PC-9 (cell line): Measurements from ENCODE around the gene IQSEC1. TPM values are rescaled to one million over a fixed set of nuclear protein-coding genes. Genes with fewer than 3 reads are reported as not detected.

Experiments used
- BruUV-seq: library from RNA; stranded (reverse); fragments of 400-500 nt; replicated peaks from 2 replicates; lab custom pipeline; 2021; lab: Mats Ljungman, UMichigan
- CTCF ChIA-PET: fragments of 300-600 bp; sonication (Branson Sonifier 250); formaldehyde crosslinking; loops from one replicate; lab custom pipeline; 2022; ENCODE audit warnings: antibody characterized with exemption; lab: Charles Lee
- POLR2A ChIA-PET: fragments of 300-600 bp; sonication (Branson Sonifier 250); formaldehyde crosslinking; loops from one replicate; lab custom pipeline; 2022; ENCODE audit warnings: antibody characterized with exemption; ENCODE audit not compliant: unreplicated experiment; lab: Charles Lee
- DNase-seq, 2 experiments: peaks; one replicate each; pipeline versions ENCODE4 v3.0.0 to v3.0.0-alpha.2; 2015 to 2022; ENCODE audit warnings: mixed read lengths in 1 of 2
- H2AFZ ChIP-seq: fragments of 200-600 bp; sonication (generic); 2 replicates; pipeline ENCODE4 v1.8.1; 2017; ENCODE audit warnings: antibody characterized with exemption
- H3F3A ChIP-seq: fragments of 200-600 bp; sonication (generic); 2 replicates; pipeline ENCODE4 v1.8.1; 2017; ENCODE audit warnings: antibody characterized with exemption, mild to moderate bottlenecking, low read depth; ENCODE audit not compliant: insufficient read depth
- H3K27ac ChIP-seq: fragments of 200-600 bp; sonication (generic); 2 replicates; pipeline ENCODE4 v1.6.1; 2016; ENCODE audit warnings: mixed run types
- H3K27me3 ChIP-seq: fragments of 200-600 bp; sonication (generic); 2 replicates; pipeline ENCODE4 v1.6.1; 2016; ENCODE audit warnings: low read depth, mixed run types; ENCODE audit not compliant: insufficient read depth
- H3K36me3 ChIP-seq: fragments of 200-600 bp; sonication (generic); 2 replicates; pipeline ENCODE4 v1.6.1; 2016; ENCODE audit warnings: low read depth, mixed run types
- H3K4me1 ChIP-seq: fragments of 200-600 bp; sonication (generic); replicated peaks from 2 replicates; pipeline ENCODE4 v1.6.1; 2016; ENCODE audit warnings: mixed run types; ENCODE audit not compliant: insufficient read depth
- H3K4me2 ChIP-seq: fragments of 200-600 bp; sonication (generic); 2 replicates; pipeline ENCODE4 v1.6.1; 2017; ENCODE audit warnings: mixed run types
- H3K4me3 ChIP-seq: fragments of 200-600 bp; sonication (generic); 2 replicates; pipeline ENCODE4 v1.6.1; 2016; ENCODE audit warnings: mixed run types
- H3K79me2 ChIP-seq: fragments of 200-600 bp; sonication (generic); 2 replicates; pipeline ENCODE4 v1.6.1; 2017; ENCODE audit warnings: low read depth, mixed run types
- H3K9me2 ChIP-seq: fragments of 200-600 bp; sonication (generic); 2 replicates; pipeline ENCODE4 v1.8.1; 2017; ENCODE audit warnings: mild to moderate bottlenecking; ENCODE audit not compliant: insufficient read depth
- H3K9me3 ChIP-seq: fragments of 200-600 bp; sonication (generic); 2 replicates; pipeline ENCODE4 v1.8.1; 2016; ENCODE audit warnings: low read depth; ENCODE audit not compliant: insufficient read depth
- H4K20me1 ChIP-seq: fragments of 200-600 bp; sonication (generic); 2 replicates; pipeline ENCODE4 v1.8.1; 2017; ENCODE audit not compliant: insufficient read depth
- EZH2 ChIP-seq: fragments of 200-600 bp; sonication (generic); IDR thresholded peaks from 2 replicates; pipeline ENCODE4 v1.8.0; 2017; ENCODE audit warnings: antibody characterized with exemption, low read depth
- intact Hi-C: fragments of 100-400 bp; cut with micrococcal nuclease; formaldehyde crosslinking; loops from one replicate; pipeline ENCODE4 v1.10.0; 2022; ENCODE audit not compliant: unreplicated experiment
- total RNA-seq: library from RNA; stranded (reverse); gene quantifications from 2 replicates; pipeline ENCODE4 v1.2.3, GENCODE V29; 2021
- TF ChIP-seq, protein P1 (sequence below): fragments of 200-600 bp; sonication (generic); conservative IDR thresholded peaks from 2 replicates; pipeline ENCODE4 v1.6.1; 2017; ENCODE audit warnings: mixed run types, antibody characterized with exemption, mild to moderate bottlenecking, moderate library complexity

Gene IQSEC1
- total RNA-seq, 1 experiment from 2014 or later: 30.7 TPM

DNA sequence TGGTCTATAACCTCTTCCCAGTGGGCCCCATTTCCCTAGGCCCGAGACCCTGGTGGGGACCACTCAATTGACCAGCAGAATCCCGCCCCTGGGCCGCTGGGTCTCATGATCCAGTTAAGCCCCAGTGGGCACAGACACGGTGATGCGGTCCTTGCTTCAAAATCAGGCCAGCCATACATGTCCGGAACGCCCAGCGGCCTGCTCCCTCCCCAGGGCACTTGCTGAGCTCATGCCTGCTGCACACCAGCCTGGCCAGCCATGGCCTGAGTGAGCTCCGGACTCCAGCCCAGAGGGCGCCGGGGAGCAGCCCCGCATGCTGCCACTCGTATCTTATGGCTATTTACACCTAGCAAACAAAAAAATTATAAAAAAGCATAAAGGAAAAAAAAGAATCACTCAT is 34.4 kb upstream of the IQSEC1 start:
- intact Hi-C loops: no loop called here
- H3K4me2 ChIP-seq: peak overlapping the region; percentile 59
- ChIA-PET CTCF (no interaction called here), POLR2A (interaction anchor here (0.7 kb wide), 1 partner anchor 118 kb away, joined by 6 read pairs; no protein-coding TSS in a partner anchor)
- H3F3A ChIP-seq: peaks cover 60% of the 10 kb centered on the region
- no peaks in the 10 kb centered on the region for H3K36me3 ChIP-seq
- no peak overlapping the region for H2AFZ ChIP-seq
- BruUV-seq: no TSS peak
- no peak for TF ChIP-seq EZH2
- TF ChIP-seq, protein P1, sequence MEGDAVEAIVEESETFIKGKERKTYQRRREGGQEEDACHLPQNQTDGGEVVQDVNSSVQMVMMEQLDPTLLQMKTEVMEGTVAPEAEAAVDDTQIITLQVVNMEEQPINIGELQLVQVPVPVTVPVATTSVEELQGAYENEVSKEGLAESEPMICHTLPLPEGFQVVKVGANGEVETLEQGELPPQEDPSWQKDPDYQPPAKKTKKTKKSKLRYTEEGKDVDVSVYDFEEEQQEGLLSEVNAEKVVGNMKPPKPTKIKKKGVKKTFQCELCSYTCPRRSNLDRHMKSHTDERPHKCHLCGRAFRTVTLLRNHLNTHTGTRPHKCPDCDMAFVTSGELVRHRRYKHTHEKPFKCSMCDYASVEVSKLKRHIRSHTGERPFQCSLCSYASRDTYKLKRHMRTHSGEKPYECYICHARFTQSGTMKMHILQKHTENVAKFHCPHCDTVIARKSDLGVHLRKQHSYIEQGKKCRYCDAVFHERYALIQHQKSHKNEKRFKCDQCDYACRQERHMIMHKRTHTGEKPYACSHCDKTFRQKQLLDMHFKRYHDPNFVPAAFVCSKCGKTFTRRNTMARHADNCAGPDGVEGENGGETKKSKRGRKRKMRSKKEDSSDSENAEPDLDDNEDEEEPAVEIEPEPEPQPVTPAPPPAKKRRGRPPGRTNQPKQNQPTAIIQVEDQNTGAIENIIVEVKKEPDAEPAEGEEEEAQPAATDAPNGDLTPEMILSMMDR: no peak; the same call in 1 of the 2 replicates
- no peaks in the 10 kb centered on the region for H4K20me1 ChIP-seq
- H3K9me2 ChIP-seq: no peaks in the 10 kb centered on the region
- no peak overlapping the region for H3K4me3 ChIP-seq
- H3K27me3 ChIP-seq: no peaks in the 10 kb centered on the region
- H3K79me2 ChIP-seq: no peaks in the 10 kb centered on the region
- peak overlapping the region; percentile 76 for H3K27ac ChIP-seq
- peaks cover 79% of the 10 kb centered on the region for H3K4me1 ChIP-seq
- no peaks in the 10 kb centered on the region for H3K9me3 ChIP-seq
- DNase-seq: no peak

DNA sequence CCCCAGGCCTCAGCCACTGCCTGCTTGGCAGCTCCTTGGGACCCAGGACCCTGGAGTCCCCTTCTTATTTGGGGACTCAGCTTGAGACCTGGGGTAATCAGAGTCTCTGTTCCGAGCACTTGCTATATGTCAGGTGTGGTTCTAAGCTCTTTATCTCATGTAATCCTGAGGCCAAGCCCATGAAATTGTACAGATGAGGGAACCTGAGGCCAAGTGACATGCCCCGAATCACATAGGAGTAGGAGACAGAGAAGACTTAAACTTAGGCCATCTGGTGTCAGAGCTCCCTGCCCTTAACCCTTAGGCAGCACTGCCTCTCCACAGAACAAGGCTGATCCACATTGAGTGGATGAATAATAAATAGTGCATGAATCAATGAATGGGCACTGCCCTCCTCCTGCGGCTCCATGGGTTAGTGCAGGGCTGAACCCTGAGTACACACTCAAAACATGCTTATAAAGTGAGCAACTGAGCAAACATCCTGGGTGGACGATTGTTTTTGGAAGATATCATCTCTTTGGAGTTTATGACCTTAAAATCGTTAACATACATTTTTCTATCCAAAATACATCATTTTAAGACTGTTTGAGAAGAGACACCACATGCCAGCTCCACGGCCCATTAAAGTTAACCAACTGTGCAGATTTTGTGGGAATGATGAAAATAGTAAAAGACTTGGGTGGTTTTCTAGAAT is 33.2 kb upstream of the IQSEC1 start:
- POLR2A ChIA-PET: interaction anchor here (0.7 kb wide), 1 partner anchor 84 kb away, joined by 5 read pairs; no protein-coding TSS in a partner anchor
- no TSS peak for BruUV-seq
- H3K4me2 ChIP-seq: peak overlapping the region; percentile 59

DNA sequence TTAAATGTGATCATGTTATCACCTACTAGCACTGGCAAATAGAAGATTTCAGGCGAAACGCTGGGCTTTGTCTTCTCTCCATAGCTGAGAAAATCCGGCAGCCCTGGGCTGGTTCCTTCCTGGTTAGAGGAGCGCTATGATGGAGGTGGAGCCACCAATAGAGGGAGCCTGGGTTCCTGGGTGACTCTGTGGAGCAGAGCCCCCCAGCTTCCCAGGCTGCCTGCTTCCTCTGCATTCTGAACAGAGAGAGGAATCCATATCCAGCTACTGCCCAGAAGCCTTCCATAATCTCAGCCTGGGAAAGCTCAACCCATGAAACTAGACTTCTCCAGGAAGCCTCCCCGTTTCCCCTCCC is 32.6 kb upstream of the IQSEC1 start:
- Histone ChIP-seq H3K27ac (peak overlapping the region; percentile 76), H2AFZ (no peak overlapping the region), H4K20me1 (no peaks in the 10 kb centered on the region), H3F3A (peaks cover 42% of the 10 kb centered on the region), H3K4me2 (peak overlapping the region; percentile 59), H3K79me2 (no peaks in the 10 kb centered on the region), H3K4me3 (no peak overlapping the region), H3K9me3 (no peaks in the 10 kb centered on the region), H3K27me3 (no peaks in the 10 kb centered on the region), H3K9me2 (no peaks in the 10 kb centered on the region), H3K4me1 (peaks cover 61% of the 10 kb centered on the region), H3K36me3 (no peaks in the 10 kb centered on the region)
- ChIA-PET CTCF (no interaction called here), POLR2A (interaction anchor here (0.7 kb wide), 1 partner anchor 83 kb away, joined by 5 read pairs; no protein-coding TSS in a partner anchor)
- no peak for DNase-seq
- no peak for TF ChIP-seq EZH2
- TF ChIP-seq, protein P1: peak; percentile 38
- intact Hi-C loops: no loop called here
- BruUV-seq: no TSS peak

More for the DNA sequence above, 33.2 kb upstream of the IQSEC1 start:
- Histone ChIP-seq H3K36me3 (no peaks in the 10 kb centered on the region), H3F3A (peaks cover 48% of the 10 kb centered on the region), H4K20me1 (no peaks in the 10 kb centered on the region), H3K27me3 (no peaks in the 10 kb centered on the region), H3K4me1 (peaks cover 67% of the 10 kb centered on the region), H2AFZ (no peak overlapping the region), H3K27ac (peak overlapping the region; percentile 76), H3K79me2 (no peaks in the 10 kb centered on the region), H3K4me3 (no peak overlapping the region), H3K9me3 (no peaks in the 10 kb centered on the region), H3K9me2 (no peaks in the 10 kb centered on the region)
- TF ChIP-seq, protein P1: no peak
- TF ChIP-seq EZH2: no peak
- intact Hi-C loops: no loop called here
- DNase-seq: peak in 1 of 2 experiments; percentile 89
- CTCF ChIA-PET: no interaction called here
